ENCODE results near the gene PEX14. TPM values are rescaled to one million over a fixed set of nuclear protein-coding genes. Genes with fewer than 3 reads are reported as not detected.

Gene PEX14
- total RNA-seq, 1 experiment from 2014 or later: 36.0 TPM

DNA sequence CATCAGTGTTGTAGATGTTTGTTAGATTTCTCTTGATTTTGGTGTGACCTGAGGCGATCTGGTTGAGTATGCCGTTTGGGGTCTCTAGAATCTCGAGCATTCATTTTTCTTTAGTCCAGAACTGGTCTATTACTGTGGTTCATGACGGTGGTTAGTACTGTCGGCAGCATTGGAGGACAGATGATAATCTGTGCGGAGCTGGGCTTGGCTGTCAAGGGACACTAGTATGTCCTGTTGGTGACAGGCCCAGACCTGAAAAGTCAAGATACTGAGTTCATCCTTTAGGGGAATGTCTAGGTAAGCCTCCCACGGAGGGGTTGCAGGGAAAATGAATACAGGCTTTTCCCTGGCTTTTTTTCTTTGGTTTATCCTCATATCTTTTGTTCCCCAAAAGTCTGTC lies 59.8 kb downstream of the PEX14 start:
- ATAC-seq (no peak), DNase-seq (ENCODE audit: low read depth, low spot score) (no peak)
- Histone ChIP-seq H3K36me3 (ENCODE audit: control insufficient read depth, insufficient read depth, low read length) (no peaks in the 10 kb centered on the region), H3K9me3 (ENCODE audit: control insufficient read depth, insufficient read depth, low read depth, low read length) (no peaks in the 10 kb centered on the region), H3K27me3 (ENCODE audit: control insufficient read depth, insufficient read depth, low read length) (no peaks in the 10 kb centered on the region), H3K4me1 (ENCODE audit: control insufficient read depth, insufficient read depth, low read length) (peaks cover 34% of the 10 kb centered on the region), H3K27ac (ENCODE audit: low read length) (no peak overlapping the region), H3K4me3 (ENCODE audit: low read depth in 2 of 2, low read length in 2 of 2) (no peak overlapping the region)
- TF ChIP-seq, protein P1, sequence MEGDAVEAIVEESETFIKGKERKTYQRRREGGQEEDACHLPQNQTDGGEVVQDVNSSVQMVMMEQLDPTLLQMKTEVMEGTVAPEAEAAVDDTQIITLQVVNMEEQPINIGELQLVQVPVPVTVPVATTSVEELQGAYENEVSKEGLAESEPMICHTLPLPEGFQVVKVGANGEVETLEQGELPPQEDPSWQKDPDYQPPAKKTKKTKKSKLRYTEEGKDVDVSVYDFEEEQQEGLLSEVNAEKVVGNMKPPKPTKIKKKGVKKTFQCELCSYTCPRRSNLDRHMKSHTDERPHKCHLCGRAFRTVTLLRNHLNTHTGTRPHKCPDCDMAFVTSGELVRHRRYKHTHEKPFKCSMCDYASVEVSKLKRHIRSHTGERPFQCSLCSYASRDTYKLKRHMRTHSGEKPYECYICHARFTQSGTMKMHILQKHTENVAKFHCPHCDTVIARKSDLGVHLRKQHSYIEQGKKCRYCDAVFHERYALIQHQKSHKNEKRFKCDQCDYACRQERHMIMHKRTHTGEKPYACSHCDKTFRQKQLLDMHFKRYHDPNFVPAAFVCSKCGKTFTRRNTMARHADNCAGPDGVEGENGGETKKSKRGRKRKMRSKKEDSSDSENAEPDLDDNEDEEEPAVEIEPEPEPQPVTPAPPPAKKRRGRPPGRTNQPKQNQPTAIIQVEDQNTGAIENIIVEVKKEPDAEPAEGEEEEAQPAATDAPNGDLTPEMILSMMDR (IDR thresholded peaks at IDR 0.05): no peak
- TF ChIP-seq SIN3A (IDR thresholded peaks at IDR 0.05; ENCODE audit: borderline replicate concordance, insufficient read depth, low read depth, low read length): no peak
- TF ChIP-seq POLR2AphosphoS5 (IDR thresholded peaks at IDR 0.05; ENCODE audit: low read depth, low read length): no peak
- no peak for TF ChIP-seq TCF7L2 (IDR thresholded peaks at IDR 0.05; ENCODE audit: low read depth, low read length)
- TF ChIP-seq, protein P2, sequence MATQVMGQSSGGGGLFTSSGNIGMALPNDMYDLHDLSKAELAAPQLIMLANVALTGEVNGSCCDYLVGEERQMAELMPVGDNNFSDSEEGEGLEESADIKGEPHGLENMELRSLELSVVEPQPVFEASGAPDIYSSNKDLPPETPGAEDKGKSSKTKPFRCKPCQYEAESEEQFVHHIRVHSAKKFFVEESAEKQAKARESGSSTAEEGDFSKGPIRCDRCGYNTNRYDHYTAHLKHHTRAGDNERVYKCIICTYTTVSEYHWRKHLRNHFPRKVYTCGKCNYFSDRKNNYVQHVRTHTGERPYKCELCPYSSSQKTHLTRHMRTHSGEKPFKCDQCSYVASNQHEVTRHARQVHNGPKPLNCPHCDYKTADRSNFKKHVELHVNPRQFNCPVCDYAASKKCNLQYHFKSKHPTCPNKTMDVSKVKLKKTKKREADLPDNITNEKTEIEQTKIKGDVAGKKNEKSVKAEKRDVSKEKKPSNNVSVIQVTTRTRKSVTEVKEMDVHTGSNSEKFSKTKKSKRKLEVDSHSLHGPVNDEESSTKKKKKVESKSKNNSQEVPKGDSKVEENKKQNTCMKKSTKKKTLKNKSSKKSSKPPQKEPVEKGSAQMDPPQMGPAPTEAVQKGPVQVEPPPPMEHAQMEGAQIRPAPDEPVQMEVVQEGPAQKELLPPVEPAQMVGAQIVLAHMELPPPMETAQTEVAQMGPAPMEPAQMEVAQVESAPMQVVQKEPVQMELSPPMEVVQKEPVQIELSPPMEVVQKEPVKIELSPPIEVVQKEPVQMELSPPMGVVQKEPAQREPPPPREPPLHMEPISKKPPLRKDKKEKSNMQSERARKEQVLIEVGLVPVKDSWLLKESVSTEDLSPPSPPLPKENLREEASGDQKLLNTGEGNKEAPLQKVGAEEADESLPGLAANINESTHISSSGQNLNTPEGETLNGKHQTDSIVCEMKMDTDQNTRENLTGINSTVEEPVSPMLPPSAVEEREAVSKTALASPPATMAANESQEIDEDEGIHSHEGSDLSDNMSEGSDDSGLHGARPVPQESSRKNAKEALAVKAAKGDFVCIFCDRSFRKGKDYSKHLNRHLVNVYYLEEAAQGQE (IDR thresholded peaks at IDR 0.05; ENCODE audit: insufficient read depth in 1 of 2, low read depth in 2 of 2, low read length in 1 of 2): no peak
- intact Hi-C loops (cut with micrococcal nuclease; ENCODE audit: unreplicated experiment) (no loop called here), in situ Hi-C loops (cut with HindIII; ENCODE audit: low pct_unique_long_range_greater_than_20kb, low sequenced_read_pairs) (no loop called here)
- BruUV-seq (replicated peaks): no TSS peak
- CTCF ChIA-PET: no interaction called here
- POLR2A ChIA-PET: no interaction called here

DNA sequence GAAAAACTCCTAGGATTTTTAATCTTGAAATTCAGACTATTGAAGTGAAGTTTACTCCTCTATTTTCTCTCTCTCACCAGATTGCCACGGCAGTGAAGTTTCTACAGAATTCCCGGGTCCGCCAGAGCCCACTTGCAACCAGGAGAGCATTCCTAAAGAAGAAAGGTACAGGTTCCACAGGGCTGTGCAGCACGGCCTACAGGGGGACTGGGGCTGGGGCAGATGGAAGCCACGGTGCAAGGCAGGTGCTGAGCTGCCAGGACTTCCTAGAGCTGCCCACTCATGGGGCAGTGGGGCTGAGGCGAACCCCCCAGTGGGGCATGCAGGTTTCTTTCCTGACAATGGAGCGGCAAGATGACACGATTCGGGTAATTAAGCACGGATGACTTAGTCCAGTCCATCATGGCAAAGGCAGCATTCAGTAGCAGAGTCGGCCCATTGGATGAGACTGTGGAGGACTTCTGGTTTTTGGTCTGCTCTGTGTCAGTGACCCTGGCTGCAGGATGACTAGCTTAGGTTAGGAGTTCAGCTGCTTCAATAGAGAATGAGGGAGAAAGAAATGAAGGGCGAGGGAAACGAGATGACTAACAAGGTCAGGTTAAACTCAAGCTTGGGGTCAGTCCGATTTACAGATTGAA lies 61.5 kb downstream of the PEX14 start:
- ATAC-seq (no peak), DNase-seq (ENCODE audit: low read depth, low spot score) (no peak)
- peaks cover 17% of the 10 kb centered on the region for H3K4me1 ChIP-seq (ENCODE audit: control insufficient read depth, insufficient read depth, low read length)
- BruUV-seq (replicated peaks): no TSS peak
- H3K27me3 ChIP-seq (ENCODE audit: control insufficient read depth, insufficient read depth, low read length): no peaks in the 10 kb centered on the region
- no peak overlapping the region for H3K27ac ChIP-seq (ENCODE audit: low read length)
- no peaks in the 10 kb centered on the region for H3K36me3 ChIP-seq (ENCODE audit: control insufficient read depth, insufficient read depth, low read length)
- CTCF ChIA-PET: no interaction called here
- POLR2A ChIA-PET: no interaction called here
- intact Hi-C loops (cut with micrococcal nuclease; ENCODE audit: unreplicated experiment): no loop called here
- H3K4me3 ChIP-seq (ENCODE audit: low read depth in 2 of 2, low read length in 2 of 2): no peak overlapping the region
- TF ChIP-seq, protein P1 (IDR thresholded peaks at IDR 0.05): no peak
- TF ChIP-seq, protein P2 (IDR thresholded peaks at IDR 0.05; ENCODE audit: insufficient read depth in 1 of 2, low read depth in 2 of 2, low read length in 1 of 2): no peak
- no peak for TF ChIP-seq TCF7L2 (IDR thresholded peaks at IDR 0.05; ENCODE audit: low read depth, low read length)
- no peak for TF ChIP-seq SIN3A (IDR thresholded peaks at IDR 0.05; ENCODE audit: borderline replicate concordance, insufficient read depth, low read depth, low read length)
- no peak for TF ChIP-seq POLR2AphosphoS5 (IDR thresholded peaks at IDR 0.05; ENCODE audit: low read depth, low read length)
- no peaks in the 10 kb centered on the region for H3K9me3 ChIP-seq (ENCODE audit: control insufficient read depth, insufficient read depth, low read depth, low read length)
- in situ Hi-C loops (cut with HindIII; ENCODE audit: low pct_unique_long_range_greater_than_20kb, low sequenced_read_pairs): no loop called here

Measured in Panc1 (cell line).